Liver (tissue), 9 donors: ENCODE data around the gene FBXW7. TPM values are rescaled to one million over a fixed set of nuclear protein-coding genes. Genes with fewer than 3 reads are reported as not detected.

Experiments used
- DNase-seq: peaks from one replicate; pipeline ENCODE4 v3.0.0-alpha.2; 2017; ENCODE audit warnings: low spot score
- H3K27ac ChIP-seq, 2 donors: one replicate each; pipeline ENCODE4 v1.7.0; 2013; ENCODE audit warnings: inconsistent platforms in 2 of 2, low read length in 2 of 2, control low read depth in 1 of 2, low read depth in 1 of 2, mild to moderate bottlenecking in 1 of 2
- H3K27me3 ChIP-seq, 4 donors: one replicate each; pipeline versions ENCODE4 v1.6.1 to v1.7.0; 2013; ENCODE audit warnings: low read length in 3 of 4, inconsistent platforms in 1 of 4, mild to moderate bottlenecking in 1 of 4, moderate library complexity in 1 of 4; ENCODE audit not compliant: control insufficient read depth in 4 of 4, insufficient read depth in 4 of 4
- H3K36me3 ChIP-seq, 4 donors: one replicate each; pipeline versions ENCODE4 v1.6.1 to v1.7.0; 2013; ENCODE audit warnings: low read length in 3 of 4, mild to moderate bottlenecking in 3 of 4, low read depth in 1 of 4, moderate library complexity in 1 of 4; ENCODE audit not compliant: control insufficient read depth in 4 of 4, insufficient read depth in 3 of 4
- H3K4me1 ChIP-seq, 4 donors: one replicate each; pipeline versions ENCODE4 v1.6.1 to v1.7.0; 2013; ENCODE audit warnings: low read length in 3 of 4, mild to moderate bottlenecking in 3 of 4, moderate library complexity in 1 of 4; ENCODE audit not compliant: control insufficient read depth in 4 of 4, insufficient read depth in 4 of 4
- H3K4me3 ChIP-seq, 3 donors: one replicate each; pipeline versions ENCODE4 v1.6.1 to v1.7.0; 2013; ENCODE audit warnings: low read length in 3 of 3, control low read depth in 1 of 3, low read depth in 1 of 3, mild to moderate bottlenecking in 1 of 3
- H3K9ac ChIP-seq, 2 donors: one replicate each; pipeline ENCODE4 v1.7.0; 2013; ENCODE audit warnings: low read length in 2 of 2, mild to moderate bottlenecking in 2 of 2, moderate library complexity in 2 of 2, control low read depth in 1 of 2, low read depth in 1 of 2
- H3K9me3 ChIP-seq, 4 donors: one replicate each; pipeline versions ENCODE4 v1.6.1 to v1.7.0; 2013; ENCODE audit warnings: low read length in 3 of 4; ENCODE audit not compliant: control insufficient read depth in 4 of 4
- ATF3 ChIP-seq: IDR thresholded peaks from 2 replicates; pipeline ENCODE4 v1.6.1; 2016; ENCODE audit warnings: antibody characterized with exemption
- EGR1 ChIP-seq, 2 donors: IDR thresholded peaks; 2 replicates each; pipeline ENCODE4 v1.6.1; 2016 to 2018; ENCODE audit warnings: antibody characterized with exemption in 2 of 2, low read depth in 2 of 2
- FOXA2 ChIP-seq: IDR thresholded peaks from 2 replicates; pipeline ENCODE4 v1.6.1; 2016; ENCODE audit warnings: antibody characterized with exemption
- GABPA ChIP-seq, 2 donors: IDR thresholded peaks in 1 of 2; conservative IDR thresholded peaks in 1 of 2; 2 replicates each; pipeline ENCODE4 v1.6.1; 2016; ENCODE audit warnings: antibody characterized with exemption in 2 of 2, mild to moderate bottlenecking in 1 of 2, moderate library complexity in 1 of 2
- HNF4G ChIP-seq: IDR thresholded peaks from 2 replicates; pipeline ENCODE4 v1.6.1; 2016; ENCODE audit warnings: antibody characterized with exemption
- JUND ChIP-seq, 2 donors: IDR thresholded peaks; 2 replicates each; pipeline ENCODE4 v1.6.1; 2016; ENCODE audit warnings: antibody characterized with exemption in 2 of 2
- MAX ChIP-seq: IDR thresholded peaks from 2 replicates; pipeline ENCODE4 v1.6.1; 2016; ENCODE audit warnings: antibody characterized with exemption
- RAD21 ChIP-seq, 2 donors: IDR thresholded peaks; 2 replicates each; pipeline ENCODE4 v1.6.1; 2016; ENCODE audit warnings: antibody characterized with exemption in 2 of 2, mild to moderate bottlenecking in 2 of 2
- RXRA ChIP-seq, 2 donors: IDR thresholded peaks; 2 replicates each; pipeline ENCODE4 v1.6.1; 2017 to 2018; ENCODE audit warnings: antibody characterized with exemption in 2 of 2, mild to moderate bottlenecking in 1 of 2
- SP1 ChIP-seq: IDR thresholded peaks from 2 replicates; pipeline ENCODE4 v1.6.1; 2018; ENCODE audit warnings: antibody characterized with exemption, mild to moderate bottlenecking
- TAF1 ChIP-seq: conservative IDR thresholded peaks from 2 replicates; pipeline ENCODE4 v1.6.1; 2016; ENCODE audit warnings: antibody characterized with exemption, mild to moderate bottlenecking
- YY1 ChIP-seq: IDR thresholded peaks from 2 replicates; pipeline ENCODE4 v1.6.1; 2016; ENCODE audit warnings: antibody characterized with exemption, mild to moderate bottlenecking
- ZBTB33 ChIP-seq: IDR thresholded peaks from 2 replicates; pipeline ENCODE4 v1.6.1; 2016; ENCODE audit warnings: antibody characterized with exemption
- WGBS: extraction: QIAGEN DNeasy Blood & Tissue Kit; methylation state at CpG from one replicate; pipeline ENCODE4 v1.1.7; 2013; 5-methylcytosine and 5-hydroxymethylcytosine counted together
- polyA plus RNA-seq, 2 donors: library from polyadenylated mRNA; stranded (reverse) in 1 of 2; unstranded in 1 of 2; fragments of 200-250 nt in 1 of 2; fragments of >200 nt in 1 of 2; fragmentation: Nextera tagmentation in 1 of 2; extraction: Ambion mirVana in 1 of 2; gene quantifications; one replicate each; pipeline versions ENCODE4 v1.2.1 to v1.2.3, GENCODE V29; 2013 to 2015
- total RNA-seq, 2 donors: library from RNA; depleted of rRNA; stranded (reverse); fragments of >200 nt; gene quantifications; one replicate each; pipeline ENCODE4 v1.2.3, GENCODE V29; 2014
- donor health status: healthy.
- donor health status: healthy.
- donor health status: healthy.
- donor health status: healthy.
- donor health status: healthy.

FBXW7 gene
- total and polyA plus RNA-seq, 4 donors, result 4.0 to 56.9 (median 16.1) TPM

- Histone ChIP-seq H3K27ac (peak overlapping the region; percentile 78 to 81), H3K4me1 (peaks cover 6 to 43% (median 27%) of the 10 kb centered on the region in 4 donors), H3K36me3 (no peaks in the 10 kb centered on the region), H3K4me3 (no peak overlapping the region), H3K9me3 (no peaks in the 10 kb centered on the region), H3K27me3 (no peaks in the 10 kb centered on the region), H3K9ac (no peak overlapping the region)
- TF ChIP-seq ZBTB33 (no peak), TAF1 (no peak)
- no peak for DNase-seq
- WGBS, result 94% methylated on average over 1 of the region's 1 CpG
Measured at GRCh38 chr4:152459326-152459725, 76.6 kb downstream of the FBXW7 start.

- 63% methylated on average over 1 of the region's 1 CpG for WGBS
- TF ChIP-seq SP1 (peak; percentile 60), ATF3 (peak; percentile 20), TAF1 (no peak), RAD21 (IDR thresholded peaks at IDR 0.05) (peak in 1 of 2 donors; percentile 44), FOXA2 (no peak)
Measured at GRCh38 chr4:152458801-152459302, 77.0 kb downstream of the FBXW7 start.

GRCh38 chr4:152456609-152457008, 79.3 kb downstream of the FBXW7 start:
- TF ChIP-seq HNF4G (no peak), GABPA (IDR thresholded peaks at IDR 0.05 in 1 of 2, conservative IDR thresholded peaks at IDR 0.05 in 1 of 2) (no peak), RXRA (IDR thresholded peaks at IDR 0.05) (no peak), FOXA2 (no peak), RAD21 (IDR thresholded peaks at IDR 0.05) (no peak), SP1 (no peak), TAF1 (no peak), JUND (IDR thresholded peaks at IDR 0.05) (no peak)
- H3K27me3 ChIP-seq, result no peaks in the 10 kb centered on the region
- no peak overlapping the region for H3K27ac ChIP-seq
- peaks cover 4 to 24% (median 15%) of the 10 kb centered on the region in 4 donors for H3K4me1 ChIP-seq
- WGBS, result 90% methylated on average over 2 of the region's 2 CpGs
- no peak overlapping the region for H3K4me3 ChIP-seq
- H3K36me3 ChIP-seq, result no peaks in the 10 kb centered on the region
- H3K9ac ChIP-seq, result no peak overlapping the region
- H3K9me3 ChIP-seq, result no peaks in the 10 kb centered on the region
- DNase-seq, result no peak

More at GRCh38 chr4:152458801-152459302, 77.0 kb downstream of the FBXW7 start:
- Histone ChIP-seq H3K4me3 (no peak overlapping the region), H3K4me1 (peaks cover 6 to 39% (median 27%) of the 10 kb centered on the region in 4 donors), H3K27me3 (no peaks in the 10 kb centered on the region), H3K9me3 (no peaks in the 10 kb centered on the region), H3K36me3 (no peaks in the 10 kb centered on the region), H3K9ac (peak overlapping the region in 1 of 2 donors; percentile 34), H3K27ac (peak overlapping the region; percentile 78 to 81)
- no peak for DNase-seq

GRCh38 chr4:152455311-152455710, 80.6 kb downstream of the FBXW7 start:
- WGBS, result 89% methylated on average over 2 of the region's 2 CpGs
- TF ChIP-seq EGR1 (IDR thresholded peaks at IDR 0.05; ENCODE audit: low read depth in 2 of 2) (no peak), MAX (no peak), YY1 (no peak), ZBTB33 (no peak), RXRA (IDR thresholded peaks at IDR 0.05) (no peak)

More at GRCh38 chr4:152455311-152455710, 80.6 kb downstream of the FBXW7 start:
- Histone ChIP-seq H3K4me3 (no peak overlapping the region), H3K27me3 (no peaks in the 10 kb centered on the region), H3K4me1 (peaks cover 2 to 12% (median 8%) of the 10 kb centered on the region in 4 donors), H3K27ac (no peak overlapping the region), H3K36me3 (no peaks in the 10 kb centered on the region), H3K9me3 (no peaks in the 10 kb centered on the region), H3K9ac (no peak overlapping the region)
- DNase-seq, result no peak
